GM12878 (cell line): ENCODE data around the gene TSPO2. TPM values are rescaled to one million over a fixed set of nuclear protein-coding genes. Genes with fewer than 3 reads are reported as not detected.

ENCODE experiments used
- ATAC-seq: fragments of 200-7000 bp; cut with Tn5 transposase; 3 replicates; pipeline ENCODE4 v1.9.1; 2020; ENCODE audit warnings: mild to moderate bottlenecking, moderate library complexity
- BruUV-seq: library from RNA; stranded (reverse); fragments of 400-500 nt; replicated peaks from 2 replicates; lab custom pipeline; 2021; lab: Mats Ljungman, UMichigan
- CTCF ChIA-PET: fragments of 300-600 bp; sonication (Branson Sonifier 250); formaldehyde crosslinking; extraction: SDS; loops from one replicate; lab custom pipeline; 2021; ENCODE audit warnings: inconsistent platforms; lab: Yijun Ruan, JAX
- POLR2A ChIA-PET: fragments of 350-600 bp; formaldehyde crosslinking; extraction: SDS; loops from one replicate; lab custom pipeline; 2021; ENCODE audit warnings: inconsistent platforms; lab: Charles Lee
- RAD21 ChIA-PET: fragments of 300-600 bp; sonication (Branson Sonifier 250); formaldehyde crosslinking; loops from one replicate; lab custom pipeline; 2023; ENCODE audit warnings: antibody characterized with exemption; ENCODE audit not compliant: unreplicated experiment; lab: Charles Lee
- SMC1A ChIA-PET: fragments of 300-600 bp; sonication (Branson Sonifier 250); formaldehyde crosslinking; loops from one replicate; lab custom pipeline; 2023; ENCODE audit not compliant: unreplicated experiment, uncharacterized antibody; lab: Charles Lee
- DNase-seq: peaks from one replicate; pipeline ENCODE4 v3.0.0-alpha.2; 2011; ENCODE audit warnings: low read depth, low spot score
- FAIRE-seq: peaks from 3 replicates; lab custom pipeline; 2011; peaks lifted over from hg19 to GRCh38; lab: Jason Lieb, UNC
- H2AFZ ChIP-seq: 2 replicates; pipeline ENCODE4 v1.6.0; 2011; ENCODE audit warnings: low read depth, low read length, control low read depth; ENCODE audit not compliant: control insufficient read depth
- H3K27ac ChIP-seq: 2 replicates; pipeline ENCODE4 v1.5.1; 2011; ENCODE audit warnings: control low read depth; ENCODE audit not compliant: control insufficient read depth, insufficient read depth
- H3K27me3 ChIP-seq, 2 experiments: replicated peaks in 1 of 2; 2 replicates each; pipeline versions ENCODE4 v1.6.0 to v1.6.1; 2011; ENCODE audit warnings: low read length in 1 of 2; ENCODE audit not compliant: control insufficient read depth in 2 of 2, insufficient read depth in 2 of 2
- H3K36me3 ChIP-seq, 2 experiments: 2 replicates each; pipeline ENCODE4 v1.5.1; 2011; ENCODE audit warnings: low read length in 1 of 2; ENCODE audit not compliant: control insufficient read depth in 2 of 2, insufficient read depth in 2 of 2
- H3K4me1 ChIP-seq: 2 replicates; pipeline ENCODE4 v1.6.1; 2011; ENCODE audit warnings: mild to moderate bottlenecking, low read length, moderate library complexity, mixed read lengths; ENCODE audit not compliant: control insufficient read depth, insufficient read depth
- H3K4me2 ChIP-seq: 2 replicates; pipeline ENCODE4 v1.6.0; 2011; ENCODE audit warnings: control low read depth; ENCODE audit not compliant: control insufficient read depth, insufficient read depth
- H3K4me3 ChIP-seq: fragments of 200-600 bp; sonication (generic); 2 replicates; pipeline ENCODE4 v1.5.1; 2016
- H3K79me2 ChIP-seq: 2 replicates; pipeline ENCODE4 v1.6.0; 2011; ENCODE audit warnings: low read length; ENCODE audit not compliant: control insufficient read depth, insufficient read depth
- H3K9ac ChIP-seq: 2 replicates; pipeline ENCODE4 v1.8.0; 2011; ENCODE audit warnings: low read length, control low read depth, mixed read lengths; ENCODE audit not compliant: control insufficient read depth, insufficient read depth
- H3K9me3 ChIP-seq: replicated peaks from 3 replicates; pipeline ENCODE4 v1.5.1; 2011; ENCODE audit warnings: mild to moderate bottlenecking, low read length; ENCODE audit not compliant: control insufficient read depth, insufficient read depth
- H4K20me1 ChIP-seq: 2 replicates; pipeline ENCODE4 v1.6.0; 2011; ENCODE audit not compliant: control insufficient read depth, insufficient read depth
- ATF7 ChIP-seq: fragments of 450-650 bp; IDR thresholded peaks from 2 replicates; pipeline ENCODE4 v1.6.1; 2016; ENCODE audit warnings: low read depth, mild to moderate bottlenecking
- BCL3 ChIP-seq: IDR thresholded peaks from 2 replicates; pipeline ENCODE4 v1.6.1; 2011; ENCODE audit warnings: borderline replicate concordance, low read depth, mild to moderate bottlenecking, moderate library complexity, low read length; ENCODE audit not compliant: insufficient read depth, poor library complexity, severe bottlenecking
- CTCF ChIP-seq, 3 experiments: IDR thresholded peaks in 2 of 3; conservative IDR thresholded peaks in 1 of 3; 2 replicates each; pipeline ENCODE4 v1.5.1; 2011; ENCODE audit warnings: low read depth in 3 of 3, low read length in 3 of 3, mild to moderate bottlenecking in 3 of 3, control low read depth in 2 of 3, moderate library complexity in 2 of 3, inconsistent platforms in 1 of 3, mixed read lengths in 1 of 3; ENCODE audit not compliant: control insufficient read depth in 2 of 3, insufficient read depth in 1 of 3; ENCODE audit errors: extremely low read depth in 1 of 3
- NFXL1 ChIP-seq: fragments of 450-650 bp; IDR thresholded peaks from 2 replicates; pipeline ENCODE4 v1.6.1; 2017; ENCODE audit warnings: antibody characterized with exemption, mild to moderate bottlenecking, borderline replicate concordance
- ZBED1 ChIP-seq: IDR thresholded peaks from 2 replicates; pipeline ENCODE4 v1.6.1; 2016; ENCODE audit warnings: borderline replicate concordance
- WGBS: methylation state at CpG from one replicate; pipeline ENCODE4 v1.1.6; 2016; ENCODE audit warnings: low lambda C conversion rate; ENCODE audit not compliant: insufficient replicate concordance, insufficient coverage; ENCODE audit errors: missing lambda C conversion rate; 5-methylcytosine and 5-hydroxymethylcytosine counted together
- in situ Hi-C: fragments of 300-500 bp; cut with MboI; formaldehyde crosslinking; loops from 9 replicates; pipeline ENCODE4 v1.14.3; 2018; ENCODE audit warnings: mixed read lengths
- intact Hi-C: fragments of 100-400 bp; cut with micrococcal nuclease; formaldehyde crosslinking; loops from one replicate; pipeline ENCODE4 v1.14.2; 2022; ENCODE audit not compliant: unreplicated experiment
- polyA plus RNA-seq, 11 experiments: library from polyadenylated mRNA; depleted of rRNA in 4 of 11; unstranded in 6 of 11; stranded (reverse) in 5 of 11; fragments of >200 nt; fragmentation: Nextera tagmentation in 4 of 11; fragmentation: Illumina TruSeq in 1 of 11; extraction: Ambion mirVana in 4 of 11; extraction: Trizol in 1 of 11; gene quantifications; 1 replicate in 1 of 11; 2 replicates in 10 of 11; pipeline versions ENCODE4 v1.2.1 to v1.2.3, GENCODE V29; 2011 to 2016; ENCODE audit warnings: inconsistent platforms in 2 of 11, missing spikeins in 2 of 11, low read depth in 1 of 11
- total RNA-seq, 4 experiments: library from RNA; depleted of rRNA in 3 of 4; stranded (reverse); fragments of >200 nt in 3 of 4; fragmentation: Illumina TruSeq in 1 of 4; extraction: Trizol in 1 of 4; gene quantifications; 2 replicates each; pipeline versions ENCODE4 v1.2.1 to v1.2.3, GENCODE V29; 2013 to 2021

The TSPO2 gene
- total and polyA plus RNA-seq, 10 of the 15 experiments (the other 5 are each of a cell fraction or from before 2014, with no cell fraction given) = not detected

DNA sequence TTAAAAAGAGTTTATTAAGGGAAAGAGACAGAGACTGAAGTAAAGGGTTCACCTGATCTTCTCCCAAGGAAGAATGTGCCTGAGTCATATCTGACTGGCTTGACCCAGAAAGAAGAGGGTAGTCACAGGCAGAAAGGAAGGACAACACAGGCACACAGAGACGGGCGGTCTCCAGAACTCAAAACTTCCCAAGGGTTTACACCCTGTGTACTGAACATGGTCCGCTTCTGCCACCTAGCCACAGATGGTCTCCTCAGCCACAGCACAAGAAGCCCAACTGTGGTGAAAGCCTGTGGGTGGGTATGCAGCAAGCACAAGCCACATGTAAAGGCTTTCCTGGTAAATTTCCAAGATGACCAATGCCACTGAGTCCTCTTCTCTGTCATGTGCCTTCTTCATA, 20.4 kb upstream of the TSPO2 start:
- Histone ChIP-seq H2AFZ (no peak overlapping the region), H3K9me3 (no peaks in the 10 kb centered on the region), H3K4me2 (no peak overlapping the region), H3K9ac (no peak overlapping the region), H3K27me3 (no peaks in the 10 kb centered on the region), H3K4me1 (no peaks in the 10 kb centered on the region), H3K4me3 (no peak overlapping the region), H3K79me2 (no peaks in the 10 kb centered on the region), H3K36me3 (no peaks in the 10 kb centered on the region), H4K20me1 (no peaks in the 10 kb centered on the region; the same call in 1 of the 2 replicates), H3K27ac (no peak overlapping the region)
- POLR2A ChIA-PET = no interaction called here
- ATAC-seq (no peak), DNase-seq (no peak), FAIRE-seq (no peak)
- in situ Hi-C loops = no loop called here
- no TSS peak for BruUV-seq
- SMC1A ChIA-PET = no interaction called here
- 76% methylated on average over 3 of the region's 3 CpGs for WGBS
- RAD21 ChIA-PET = no interaction called here
- intact Hi-C loops = no loop called here
- TF ChIP-seq ATF7 (no peak), BCL3 (no peak), NFXL1 (no peak), CTCF (IDR thresholded peaks at IDR 0.05 in 2 of 3, conservative IDR thresholded peaks at IDR 0.05 in 1 of 3; ENCODE audit: control insufficient read depth in 2 of 3, extremely low read depth in 1 of 3, insufficient read depth in 1 of 3, low read depth in 3 of 3, low read length in 3 of 3) (0 out of 6 replicates have a peak, but pooled peaks of 1 of the 3 experiments have one; percentile 0), ZBED1 (no peak)
- CTCF ChIA-PET = interaction anchor here (2.2 kb wide), 1 partner anchor 18 kb away, joined by 10 read pairs; the partner anchor contains the start of gene UNC5CL
